Measurements from ENCODE around the gene ZSCAN20.
"Not testable (repeated sequence)": the region's sequence is repeated elsewhere in the genome, so short reads cannot be mapped to it uniquely, and the experiment has no call there.

The ZSCAN20 gene

DNA sequence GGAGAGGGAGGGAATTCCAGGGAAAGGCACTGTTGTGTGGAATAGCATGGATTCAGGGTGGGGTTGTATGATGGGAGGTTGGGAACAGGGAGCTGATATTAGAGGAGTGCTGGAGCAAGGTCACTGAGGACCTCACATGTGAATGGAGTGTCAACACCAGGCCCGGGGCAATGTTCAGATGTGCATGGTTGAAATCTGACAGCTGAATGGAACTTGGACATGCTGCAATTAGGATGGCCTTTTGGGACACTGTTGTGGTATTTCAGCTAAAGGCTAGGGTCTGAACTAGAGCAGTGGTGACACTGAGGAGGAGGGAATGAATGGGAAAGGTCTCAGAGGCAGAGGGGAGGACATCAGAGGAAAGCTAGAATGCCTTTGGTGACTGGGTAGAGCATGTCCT lies 25.0 kb downstream of the ZSCAN20 start:
- DNase-seq = no peak

DNA sequence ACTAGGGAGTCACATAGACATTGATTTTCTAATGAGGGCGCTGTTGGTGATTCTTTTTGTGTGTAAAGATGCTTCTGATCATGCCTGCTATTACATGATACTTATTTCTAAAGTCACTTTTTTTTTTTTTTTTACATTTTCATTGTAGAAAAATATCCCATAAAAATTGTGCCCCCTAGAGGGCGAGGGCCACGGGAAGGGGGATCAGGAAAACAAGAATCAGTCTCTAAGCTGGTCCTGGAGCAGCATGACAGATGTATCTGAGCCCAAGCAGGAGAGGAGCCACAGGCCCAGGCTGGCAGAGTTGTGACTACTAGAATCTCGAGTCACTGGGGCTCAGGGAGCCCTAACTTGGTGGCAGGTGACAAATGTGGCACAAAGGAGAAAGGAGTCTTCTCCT lies 28.1 kb downstream of the ZSCAN20 start:
- DNase-seq = no peak

DNA sequence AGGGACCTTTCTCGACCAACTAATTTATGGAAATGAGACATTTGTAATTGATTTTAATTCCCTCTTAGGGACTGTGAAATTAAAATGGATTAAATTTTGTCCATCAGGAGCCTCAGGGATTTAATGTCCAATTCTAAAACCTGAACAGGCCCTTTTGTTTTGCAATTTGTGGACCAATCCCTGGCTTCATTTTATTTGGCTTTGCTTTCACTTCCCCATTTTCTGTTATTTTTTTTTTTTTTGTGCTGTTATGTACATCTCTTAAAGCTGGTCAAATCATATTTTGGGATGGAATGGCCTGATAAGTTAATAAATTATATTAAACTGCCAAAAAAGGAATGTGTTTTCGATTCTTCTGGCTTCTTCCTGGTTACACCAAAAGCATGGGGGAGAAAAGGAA lies 28.9 kb downstream of the ZSCAN20 start:
- no peak for DNase-seq

DNA sequence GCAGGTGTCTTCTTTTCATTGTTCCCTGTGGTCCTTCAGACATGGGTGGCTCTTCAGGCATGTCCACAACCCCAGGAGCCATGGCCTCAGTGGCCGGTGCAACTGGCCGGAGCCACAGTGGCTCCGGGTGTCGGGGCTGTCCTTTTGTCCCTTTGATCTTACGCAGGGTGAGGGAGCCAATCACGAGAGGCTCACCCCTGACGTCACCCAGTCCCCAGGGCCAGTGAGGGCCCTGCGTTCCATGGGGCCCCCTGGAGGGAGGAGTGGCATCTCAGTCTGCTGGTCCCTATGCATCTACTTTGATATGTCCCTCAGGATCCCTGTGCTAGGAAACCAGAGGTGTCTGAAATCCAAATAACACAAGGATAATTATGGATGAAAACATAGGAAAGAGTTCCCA lies 29.3 kb downstream of the ZSCAN20 start:
- no peak for DNase-seq

- no peak for DNase-seq
Observed at GRCh38 chr1:33502726-33503125, 30.3 kb downstream of the ZSCAN20 start.

- DNase-seq = no peak
Observed at GRCh38 chr1:33503506-33503905, 31.1 kb downstream of the ZSCAN20 start.

DNA sequence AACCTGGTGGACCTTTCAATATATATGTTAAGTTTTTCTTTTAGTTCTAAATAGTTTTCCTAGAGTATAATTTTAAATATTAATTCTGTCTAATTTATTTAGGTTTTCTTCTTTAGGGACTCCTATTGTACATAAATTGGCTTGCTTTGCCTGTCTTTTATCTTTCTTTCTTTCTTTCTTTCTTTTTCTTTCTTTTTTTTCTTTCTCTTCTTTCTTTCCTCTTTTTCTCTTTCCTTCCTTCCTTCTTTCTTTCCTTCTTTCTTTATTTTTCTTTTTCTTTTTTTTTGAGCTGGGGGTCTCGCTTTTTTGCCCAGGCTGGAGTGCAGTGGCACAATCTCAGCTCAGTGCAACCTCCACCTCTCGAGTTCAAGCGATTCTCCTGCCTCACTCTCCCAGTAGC lies 35.2 kb downstream of the ZSCAN20 start:
- no peak for DNase-seq

DNA sequence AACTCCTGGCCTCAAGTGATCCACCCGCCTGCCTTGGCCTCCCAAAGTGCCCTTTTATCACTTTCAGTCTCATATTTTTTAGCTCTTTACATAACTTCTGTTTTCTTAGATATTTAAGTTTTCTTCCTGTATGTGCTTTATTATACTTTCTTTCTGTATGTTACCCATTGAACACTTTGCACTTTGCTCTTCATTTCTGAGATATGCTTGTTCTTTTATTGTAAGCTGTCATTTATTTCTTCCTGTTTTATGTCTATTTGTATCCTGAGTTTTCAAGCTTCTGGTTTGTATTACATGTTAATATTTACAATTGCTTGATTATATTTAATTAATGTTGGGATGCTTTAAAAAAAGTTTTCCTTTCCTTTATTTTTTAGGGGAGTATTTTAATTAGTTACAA lies 35.7 kb downstream of the ZSCAN20 start:
- DNase-seq = no peak

DNA sequence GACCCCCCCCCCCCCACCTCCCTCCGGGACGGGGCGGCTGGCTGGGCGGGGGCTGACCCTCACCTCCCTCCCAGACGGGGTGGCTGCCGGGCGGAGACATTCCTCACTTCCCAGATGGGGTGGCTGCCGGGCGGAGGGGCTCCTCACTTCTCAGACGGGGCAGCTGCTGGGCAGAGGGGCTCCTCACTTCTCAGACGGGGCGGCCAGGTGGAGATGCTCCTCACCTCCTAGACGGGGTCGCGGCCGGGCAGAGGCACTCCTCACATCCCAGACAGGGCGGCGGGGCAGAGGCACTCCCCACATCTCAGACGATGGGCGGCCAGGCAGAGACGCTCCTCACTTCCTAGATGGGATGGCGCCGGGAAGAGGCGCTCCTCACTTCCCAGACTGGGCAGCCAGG lies 36.8 kb downstream of the ZSCAN20 start:
- DNase-seq = not testable (repeated sequence)

DNA sequence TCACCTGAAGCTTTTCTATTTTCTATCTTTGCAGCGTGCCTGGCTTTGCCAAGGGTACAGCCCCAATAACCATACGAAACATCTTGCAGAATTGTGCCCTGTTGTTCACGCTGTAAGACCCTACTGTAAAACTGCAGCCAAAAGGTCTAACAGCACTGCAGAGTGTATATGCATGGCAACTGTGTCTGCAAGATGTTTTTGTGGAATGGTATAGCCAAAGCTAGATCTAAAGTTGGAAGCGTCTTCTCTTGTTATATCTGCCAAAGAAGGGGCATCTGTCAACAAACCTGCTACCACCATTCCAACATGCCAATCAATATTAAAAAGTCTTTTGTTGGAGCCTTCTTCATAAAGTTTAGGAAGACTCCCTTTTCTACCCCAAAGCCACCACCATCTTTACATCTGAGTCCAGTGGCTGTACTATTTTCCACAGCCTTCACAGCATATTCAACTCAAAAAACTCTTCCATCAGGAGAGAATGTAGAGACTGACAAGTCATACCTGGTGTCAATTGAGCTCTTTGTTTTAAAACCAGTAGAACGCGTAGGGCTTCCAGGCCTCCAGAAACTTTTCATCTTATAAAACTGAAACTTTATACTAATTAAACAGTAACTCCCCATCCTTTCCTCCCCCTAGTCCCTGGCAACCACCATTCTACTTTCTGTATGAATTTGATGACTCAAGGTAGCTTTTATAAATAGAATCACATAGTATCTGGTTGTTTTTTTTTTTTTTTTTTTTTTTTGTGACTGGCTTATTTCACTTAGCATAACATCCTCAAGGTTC lies 40.0 kb downstream of the ZSCAN20 start:
- no peak for DNase-seq

GRCh38 chr1:33515112-33515511 lies 42.7 kb downstream of the ZSCAN20 start:
- DNase-seq = no peak

DNA sequence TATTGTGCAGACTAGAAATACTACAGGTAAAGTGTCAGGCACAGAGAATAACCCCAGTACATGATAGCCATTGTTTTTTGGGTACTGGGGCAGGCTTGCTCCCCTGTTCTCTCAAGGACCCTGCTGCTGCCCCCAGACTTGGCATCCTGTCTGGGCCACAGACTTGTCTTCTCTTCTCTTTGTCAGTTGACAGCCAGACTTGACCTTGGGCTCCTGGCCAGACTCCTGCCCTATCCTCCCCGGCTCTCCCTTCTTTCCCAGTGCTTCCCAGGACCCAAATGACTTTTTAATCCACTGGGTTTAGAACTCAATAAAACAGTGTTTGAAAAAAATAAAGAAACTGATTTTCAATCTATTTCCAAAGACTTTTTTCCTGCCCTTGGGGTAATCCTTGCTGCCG lies 43.2 kb downstream of the ZSCAN20 start:
- no peak for DNase-seq

DNA sequence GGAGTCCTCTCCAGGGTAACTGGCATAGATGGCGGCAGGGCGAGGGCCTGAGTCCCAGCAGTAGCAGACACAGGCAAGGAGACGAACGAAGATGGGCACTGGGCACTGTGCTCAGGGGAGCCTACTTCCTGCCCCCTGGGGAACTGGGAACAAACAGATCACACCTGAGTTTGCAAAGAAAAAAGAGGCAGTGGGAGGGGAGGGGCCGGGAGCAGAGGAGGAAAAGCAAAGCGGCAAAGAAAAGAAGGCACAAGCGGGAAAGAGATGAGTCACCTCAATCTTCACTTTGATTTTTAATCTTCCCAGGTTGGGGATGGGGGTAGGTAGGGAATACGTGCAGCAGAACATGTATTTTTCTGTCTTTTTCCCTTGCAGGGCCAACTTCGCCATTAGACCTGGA lies 44.0 kb downstream of the ZSCAN20 start:
- DNase-seq = no peak

DNA sequence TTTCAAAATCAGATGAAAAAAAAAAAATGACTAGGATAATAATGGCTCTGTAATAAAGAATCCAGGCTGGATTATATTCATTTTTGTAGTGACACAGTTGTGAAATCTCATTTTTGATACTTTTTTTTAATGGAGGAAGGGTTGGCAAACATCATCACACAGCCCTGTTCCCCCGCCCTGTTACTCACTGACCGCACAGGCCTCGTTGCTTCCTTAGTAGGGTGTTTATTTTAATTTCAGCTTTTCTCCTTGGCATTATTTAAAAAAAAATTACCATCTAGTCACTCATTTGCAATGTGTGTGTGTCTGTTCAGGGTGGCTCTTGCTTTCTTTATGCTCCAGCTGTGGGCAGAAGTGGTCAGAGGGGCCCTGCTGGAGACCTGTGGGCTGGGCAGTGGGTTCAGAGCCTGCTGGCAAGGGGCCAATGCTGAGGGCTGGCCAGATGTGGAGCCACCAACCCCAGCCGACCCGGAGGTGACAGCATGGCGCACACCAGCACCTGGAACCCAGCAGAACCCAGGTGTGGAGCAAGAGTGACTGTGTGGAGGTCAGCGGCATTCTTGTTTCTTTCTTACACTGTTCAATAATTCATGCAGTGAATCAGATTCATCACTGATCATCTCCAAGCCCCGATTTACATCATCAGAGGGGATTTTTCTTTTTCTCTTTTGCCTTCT lies 44.6 kb downstream of the ZSCAN20 start:
- no peak for DNase-seq

- DNase-seq = no peak
Observed at GRCh38 chr1:33517596-33518250, 45.3 kb downstream of the ZSCAN20 start.

DNA sequence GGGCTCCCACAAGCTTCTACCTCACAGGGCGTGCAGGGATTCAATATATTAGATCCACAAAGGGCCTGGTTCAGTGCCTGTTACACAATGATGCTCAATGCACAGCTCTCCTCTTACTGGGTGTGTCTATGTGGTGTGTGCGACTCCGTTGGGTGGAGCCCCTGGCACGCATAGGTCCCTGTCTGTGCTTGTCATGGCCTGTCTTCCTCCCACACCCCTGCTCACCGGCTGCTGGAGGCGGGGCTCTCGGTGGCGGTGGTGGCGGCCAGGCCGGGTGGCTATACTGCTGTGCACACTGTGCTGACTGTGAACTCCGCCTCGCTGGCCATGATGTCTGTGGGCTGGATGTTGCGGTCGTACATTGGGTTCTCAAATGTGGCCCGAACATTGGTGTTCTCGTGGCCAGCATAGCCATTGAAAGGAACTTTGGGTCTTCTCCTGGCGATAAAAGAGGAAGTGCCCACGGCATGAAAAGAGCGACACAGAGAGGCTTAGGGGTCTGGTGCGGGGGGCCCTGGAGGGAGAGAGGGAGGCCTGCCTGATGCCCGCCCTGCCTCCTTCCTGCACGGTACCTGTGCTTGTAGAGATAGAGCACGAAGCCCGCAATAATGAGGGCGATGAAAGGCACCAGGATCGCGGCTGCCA lies 46.9 kb downstream of the ZSCAN20 start:
- no peak for DNase-seq

GRCh38 chr1:33524586-33524985 lies 52.1 kb downstream of the ZSCAN20 start:
- DNase-seq = no peak

GRCh38 chr1:33527934-33528333 lies 55.5 kb downstream of the ZSCAN20 start:
- DNase-seq = no peak

DNA sequence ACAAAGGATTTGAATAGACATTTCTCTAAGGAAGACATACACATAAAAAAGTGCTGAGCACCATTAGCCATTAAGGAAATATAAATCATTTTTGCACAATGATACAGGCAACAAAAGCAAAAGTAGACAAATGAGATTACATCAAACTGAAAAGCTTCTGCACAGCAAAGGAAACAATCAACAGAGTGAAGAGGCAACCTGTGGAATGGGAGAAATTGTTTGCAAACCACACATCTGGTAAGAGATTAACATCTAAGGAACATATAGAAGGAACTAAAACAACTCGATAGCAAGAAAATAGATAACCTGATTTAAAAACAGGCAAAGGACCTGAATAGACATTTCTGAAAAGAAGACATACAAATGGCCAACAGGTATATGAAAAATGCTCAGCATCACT lies 57.5 kb downstream of the ZSCAN20 start:
- DNase-seq = no peak

- no peak for DNase-seq
Observed at GRCh38 chr1:33532250-33532649, 59.8 kb downstream of the ZSCAN20 start.

- no peak for DNase-seq
Observed at GRCh38 chr1:33532936-33533335, 60.5 kb downstream of the ZSCAN20 start.

GRCh38 chr1:33535334-33535733 lies 62.9 kb downstream of the ZSCAN20 start:
- no peak for DNase-seq

- DNase-seq = no peak
Observed at GRCh38 chr1:33537885-33538284, 65.4 kb downstream of the ZSCAN20 start.

DNA sequence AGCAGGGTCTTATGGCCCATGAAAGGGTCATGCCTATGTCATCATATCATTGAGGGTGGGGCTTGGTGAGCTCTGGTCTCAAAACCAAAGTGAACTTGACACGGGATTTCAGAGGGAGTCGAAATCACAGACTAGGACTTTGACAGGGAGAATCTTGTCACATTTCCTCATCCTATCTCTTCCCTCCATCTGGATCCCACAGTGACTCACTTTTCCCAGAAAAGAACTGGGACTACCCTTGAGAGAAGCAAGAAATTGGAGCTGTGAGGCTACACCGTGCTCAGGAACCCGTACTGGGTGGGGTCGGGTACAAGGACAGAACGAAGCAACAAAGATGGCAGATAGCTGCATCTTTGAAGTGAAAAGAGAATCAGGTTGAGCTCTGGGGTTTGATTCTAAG lies 69.5 kb downstream of the ZSCAN20 start:
- DNase-seq = no peak

Measured in T1000 (cell line).